NCI-H1930 (cell line): ENCODE data around the gene CLEC3A.
"Not testable (repeated sequence)": the region's sequence is repeated elsewhere in the genome, so short reads cannot be mapped to it uniquely, and the experiment has no call there.

ENCODE experiments used
- DNase-seq, 2 experiments: peaks; one replicate each; lab custom pipeline; 2025; lab: John Stamatoyannopoulos, UW

The CLEC3A gene

GRCh38 chr16:78034530-78034929 lies 12.2 kb downstream of the CLEC3A start:
- DNase-seq: no peak

- no peak for DNase-seq
Observed at GRCh38 chr16:78035012-78035411, 12.7 kb downstream of the CLEC3A start.

- DNase-seq: no peak
Observed at GRCh38 chr16:78040396-78040795, 18.0 kb downstream of the CLEC3A start.

- DNase-seq: no peak
Observed at GRCh38 chr16:78045865-78046581, 23.7 kb downstream of the CLEC3A start.

- DNase-seq: no peak
Observed at GRCh38 chr16:78048319-78048718, 26.0 kb downstream of the CLEC3A start.

GRCh38 chr16:78050734-78051400 lies 28.5 kb downstream of the CLEC3A start:
- DNase-seq: no peak

- DNase-seq: no peak
Observed at GRCh38 chr16:78057803-78058564, 35.6 kb downstream of the CLEC3A start.

- DNase-seq: not testable (repeated sequence)
Observed at GRCh38 chr16:78059806-78060205, 37.5 kb downstream of the CLEC3A start.

GRCh38 chr16:78060295-78060694 lies 37.9 kb downstream of the CLEC3A start:
- DNase-seq: no peak

- DNase-seq: no peak
Observed at GRCh38 chr16:78060809-78061208, 38.5 kb downstream of the CLEC3A start.

- DNase-seq: no peak
Observed at GRCh38 chr16:78065319-78065718, 43.0 kb downstream of the CLEC3A start.

GRCh38 chr16:78069913-78070312 lies 47.6 kb downstream of the CLEC3A start:
- no peak for DNase-seq

- no peak for DNase-seq
Observed at GRCh38 chr16:78072275-78072674, 49.9 kb downstream of the CLEC3A start.

GRCh38 chr16:78075800-78076199 lies 53.5 kb downstream of the CLEC3A start:
- no peak for DNase-seq

GRCh38 chr16:78081341-78081740 lies 59.0 kb downstream of the CLEC3A start:
- DNase-seq: no peak
